ENCODE results near the gene NABP2.

The NABP2 gene

DNA sequence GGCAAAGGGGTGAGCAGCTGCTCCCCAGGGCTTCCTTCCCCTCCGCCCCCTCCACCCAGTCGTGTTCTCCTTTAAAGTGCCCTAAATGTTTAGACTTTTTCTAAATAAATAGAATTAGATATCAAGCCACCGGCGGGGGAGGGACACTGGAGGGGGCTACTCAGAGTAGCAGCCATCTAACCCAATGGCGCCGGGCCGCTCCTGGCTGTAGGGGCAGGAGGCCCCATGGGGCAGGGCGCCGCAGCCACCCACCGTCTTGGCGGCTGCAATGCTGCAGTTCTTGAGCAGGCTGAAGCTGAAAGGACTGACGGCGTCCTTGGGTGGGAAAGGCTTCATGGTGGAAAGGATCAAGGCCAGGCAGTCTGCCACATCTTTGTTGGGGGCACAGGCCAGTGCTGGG is 18.8 kb downstream of the NABP2 start:
- TF ChIP-seq, protein P1, sequence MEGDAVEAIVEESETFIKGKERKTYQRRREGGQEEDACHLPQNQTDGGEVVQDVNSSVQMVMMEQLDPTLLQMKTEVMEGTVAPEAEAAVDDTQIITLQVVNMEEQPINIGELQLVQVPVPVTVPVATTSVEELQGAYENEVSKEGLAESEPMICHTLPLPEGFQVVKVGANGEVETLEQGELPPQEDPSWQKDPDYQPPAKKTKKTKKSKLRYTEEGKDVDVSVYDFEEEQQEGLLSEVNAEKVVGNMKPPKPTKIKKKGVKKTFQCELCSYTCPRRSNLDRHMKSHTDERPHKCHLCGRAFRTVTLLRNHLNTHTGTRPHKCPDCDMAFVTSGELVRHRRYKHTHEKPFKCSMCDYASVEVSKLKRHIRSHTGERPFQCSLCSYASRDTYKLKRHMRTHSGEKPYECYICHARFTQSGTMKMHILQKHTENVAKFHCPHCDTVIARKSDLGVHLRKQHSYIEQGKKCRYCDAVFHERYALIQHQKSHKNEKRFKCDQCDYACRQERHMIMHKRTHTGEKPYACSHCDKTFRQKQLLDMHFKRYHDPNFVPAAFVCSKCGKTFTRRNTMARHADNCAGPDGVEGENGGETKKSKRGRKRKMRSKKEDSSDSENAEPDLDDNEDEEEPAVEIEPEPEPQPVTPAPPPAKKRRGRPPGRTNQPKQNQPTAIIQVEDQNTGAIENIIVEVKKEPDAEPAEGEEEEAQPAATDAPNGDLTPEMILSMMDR (IDR thresholded peaks at IDR 0.05; ENCODE audit: insufficient read depth, low read length, poor library complexity, severe bottlenecking): no peak
- peaks cover 27% of the 10 kb centered on the region for H3K36me3 ChIP-seq (ENCODE audit: control insufficient read depth, insufficient read depth, low read length)
- no peak for DNase-seq (ENCODE audit: extremely low read depth, insufficient read length)
- no peaks in the 10 kb centered on the region for H3K27me3 ChIP-seq (replicated peaks; ENCODE audit: control insufficient read depth, insufficient read depth, low read length)
- H3K4me3 ChIP-seq (replicated peaks; ENCODE audit: low read depth, low read length): no peak overlapping the region

DNA sequence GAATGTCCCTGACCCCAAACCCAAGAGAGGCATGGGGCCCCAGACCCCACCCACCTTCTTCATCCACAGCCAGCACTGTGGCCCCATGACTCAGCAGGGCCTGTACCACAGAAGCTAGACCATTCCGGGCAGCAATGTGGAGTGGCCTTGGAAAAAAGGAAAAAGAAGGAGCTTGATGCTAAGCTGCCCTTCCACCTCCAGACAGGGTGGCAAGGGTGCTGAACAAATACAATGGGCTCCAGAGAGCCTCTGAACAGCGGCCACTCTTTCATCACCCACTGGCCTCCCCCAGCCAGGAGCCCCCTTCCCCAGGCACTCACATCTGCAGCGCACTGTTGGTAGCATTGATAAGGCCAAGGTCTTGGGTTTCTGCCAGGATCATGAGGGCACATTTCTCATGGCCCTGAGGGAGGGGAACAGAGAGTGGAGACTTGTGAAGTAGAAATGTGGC is 19.6 kb downstream of the NABP2 start:
- peaks cover 32% of the 10 kb centered on the region for H3K36me3 ChIP-seq (ENCODE audit: control insufficient read depth, insufficient read depth, low read length)
- DNase-seq (ENCODE audit: extremely low read depth, insufficient read length): no peak
- H3K27me3 ChIP-seq (replicated peaks; ENCODE audit: control insufficient read depth, insufficient read depth, low read length): no peaks in the 10 kb centered on the region
- no peak overlapping the region for H3K4me3 ChIP-seq (replicated peaks; ENCODE audit: low read depth, low read length)
- TF ChIP-seq, protein P1 (IDR thresholded peaks at IDR 0.05; ENCODE audit: insufficient read depth, low read length, poor library complexity, severe bottlenecking): no peak

DNA sequence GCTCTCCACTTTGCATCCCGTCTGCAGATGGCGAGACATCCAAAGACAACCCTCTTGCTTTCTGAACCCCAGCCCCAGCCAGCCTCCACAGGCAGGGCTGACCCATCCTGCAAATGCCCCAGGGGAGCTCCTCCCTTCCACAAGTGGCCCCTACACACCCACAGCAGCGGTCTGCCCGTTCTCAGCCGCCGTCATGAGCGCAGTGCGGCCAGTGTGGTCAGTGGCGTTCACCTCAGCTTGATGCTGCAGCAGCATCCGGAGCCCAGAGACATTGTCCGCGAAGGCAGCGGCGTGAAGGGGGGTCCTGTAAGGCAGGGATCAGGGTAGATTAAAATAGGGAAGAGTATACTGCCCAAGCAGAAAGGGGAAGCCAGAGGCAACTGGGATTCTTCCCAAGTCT is 20.4 kb downstream of the NABP2 start:
- peaks cover 35% of the 10 kb centered on the region for H3K36me3 ChIP-seq (ENCODE audit: control insufficient read depth, insufficient read depth, low read length)
- no peak overlapping the region for H3K4me3 ChIP-seq (replicated peaks; ENCODE audit: low read depth, low read length)
- H3K27me3 ChIP-seq (replicated peaks; ENCODE audit: control insufficient read depth, insufficient read depth, low read length): no peaks in the 10 kb centered on the region
- DNase-seq (ENCODE audit: extremely low read depth, insufficient read length): no peak
- TF ChIP-seq, protein P1 (IDR thresholded peaks at IDR 0.05; ENCODE audit: insufficient read depth, low read length, poor library complexity, severe bottlenecking): no peak

DNA sequence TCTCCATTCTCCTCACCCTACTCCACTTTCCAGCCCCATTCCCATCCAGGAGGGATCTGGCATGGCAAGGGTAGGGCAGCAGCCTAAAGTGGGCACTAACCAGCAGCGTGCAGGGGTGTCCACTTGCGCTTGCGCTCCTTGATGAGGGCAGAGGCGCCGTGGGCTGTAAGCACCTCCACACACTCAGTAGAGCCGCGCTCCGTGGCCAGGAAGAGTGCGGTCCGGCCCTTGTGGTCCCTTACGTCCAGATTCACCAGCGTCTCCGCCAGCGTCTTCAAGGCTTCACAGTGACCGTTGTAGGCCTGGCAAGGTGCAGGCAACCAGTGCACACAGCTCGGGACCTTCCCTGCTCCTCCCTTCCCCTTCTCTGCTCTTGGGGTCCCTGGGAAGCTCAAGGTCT is 23.8 kb downstream of the NABP2 start:
- Histone ChIP-seq H3K27me3 (replicated peaks; ENCODE audit: control insufficient read depth, insufficient read depth, low read length) (no peaks in the 10 kb centered on the region), H3K4me3 (replicated peaks; ENCODE audit: low read depth, low read length) (no peak overlapping the region), H3K36me3 (ENCODE audit: control insufficient read depth, insufficient read depth, low read length) (peaks cover 45% of the 10 kb centered on the region)
- TF ChIP-seq, protein P1 (IDR thresholded peaks at IDR 0.05; ENCODE audit: insufficient read depth, low read length, poor library complexity, severe bottlenecking): no peak
- DNase-seq (ENCODE audit: extremely low read depth, insufficient read length): no peak

DNA sequence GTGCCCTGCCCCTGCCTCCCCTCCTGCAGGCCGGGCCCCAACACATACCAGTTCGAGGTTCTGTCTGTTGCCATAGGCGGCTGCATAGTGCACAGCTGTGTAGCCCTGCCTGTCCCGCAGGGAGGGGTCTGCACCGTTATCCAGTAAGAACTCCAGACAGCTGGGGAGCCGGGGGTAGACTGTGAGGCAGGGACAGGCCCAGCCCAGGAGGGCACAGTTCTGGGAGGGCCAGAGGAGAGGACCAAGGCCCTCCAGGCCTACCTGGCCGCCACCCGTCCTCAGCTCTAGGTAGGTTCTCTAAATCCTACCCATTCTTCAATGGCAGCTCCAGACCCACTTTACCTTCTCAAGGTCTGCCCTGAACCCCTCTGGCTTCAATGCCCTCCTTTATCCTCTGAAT is 24.6 kb downstream of the NABP2 start:
- no peaks in the 10 kb centered on the region for H3K27me3 ChIP-seq (replicated peaks; ENCODE audit: control insufficient read depth, insufficient read depth, low read length)
- H3K36me3 ChIP-seq (ENCODE audit: control insufficient read depth, insufficient read depth, low read length): peaks cover 49% of the 10 kb centered on the region
- TF ChIP-seq, protein P1 (IDR thresholded peaks at IDR 0.05; ENCODE audit: insufficient read depth, low read length, poor library complexity, severe bottlenecking): no peak
- no peak for DNase-seq (ENCODE audit: extremely low read depth, insufficient read length)
- no peak overlapping the region for H3K4me3 ChIP-seq (replicated peaks; ENCODE audit: low read depth, low read length)

DNA sequence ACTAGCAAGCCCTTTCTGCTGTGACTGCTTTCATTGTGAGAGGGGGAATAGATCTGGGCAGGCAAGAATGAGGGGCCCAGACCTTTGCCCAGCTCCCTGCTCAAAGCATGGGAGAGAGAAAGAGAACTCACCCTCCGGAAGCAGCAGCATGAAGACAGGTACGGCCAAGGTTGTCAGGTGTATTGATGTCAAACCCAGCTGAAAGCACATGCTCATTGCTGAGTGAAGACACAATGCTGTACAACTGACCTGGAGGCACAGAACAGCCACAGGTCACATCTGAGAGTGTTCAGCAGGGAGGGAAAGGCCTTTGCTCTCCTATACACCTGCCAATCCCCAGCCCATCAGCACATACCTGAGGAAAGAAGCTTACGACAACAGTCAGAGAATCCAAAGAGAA is 28.5 kb downstream of the NABP2 start:
- TF ChIP-seq, protein P1 (IDR thresholded peaks at IDR 0.05; ENCODE audit: insufficient read depth, low read length, poor library complexity, severe bottlenecking): no peak
- no peak overlapping the region for H3K4me3 ChIP-seq (replicated peaks; ENCODE audit: low read depth, low read length)

More for the DNA sequence above, 28.5 kb downstream of the NABP2 start:
- no peak for DNase-seq (ENCODE audit: extremely low read depth, insufficient read length)
- Histone ChIP-seq H3K36me3 (ENCODE audit: control insufficient read depth, insufficient read depth, low read length) (peaks cover 47% of the 10 kb centered on the region), H3K27me3 (replicated peaks; ENCODE audit: control insufficient read depth, insufficient read depth, low read length) (no peaks in the 10 kb centered on the region)

All from GM06990 (cell line).